Smooth muscle cell (in vitro differentiated cells): ENCODE results near the gene FBXO28. TPM values are rescaled to one million over a fixed set of nuclear protein-coding genes. Genes with fewer than 3 reads are reported as not detected.

Source experiments
- DNase-seq: peaks from one replicate; lab custom pipeline; 2025; ENCODE audit not compliant: unreplicated experiment; lab: John Stamatoyannopoulos, UW
- H2AFZ ChIP-seq: fragments of 200-600 bp; sonication (generic); 2 replicates; pipeline ENCODE4 v1.6.0; 2016; ENCODE audit warnings: antibody characterized with exemption, low read depth, mild to moderate bottlenecking
- H3F3A ChIP-seq: fragments of 200-600 bp; sonication (generic); 2 replicates; pipeline ENCODE4 v1.6.0; 2017; ENCODE audit warnings: antibody characterized with exemption, low read depth
- H3K27ac ChIP-seq: fragments of 200-600 bp; sonication (generic); 2 replicates; pipeline ENCODE4 v1.5.1; 2016; ENCODE audit warnings: low read depth, mild to moderate bottlenecking
- H3K27me3 ChIP-seq: fragments of 200-600 bp; sonication (generic); 2 replicates; pipeline ENCODE4 v1.6.1; 2016; ENCODE audit warnings: low read depth, mild to moderate bottlenecking
- H3K36me3 ChIP-seq: fragments of 200-600 bp; sonication (generic); 2 replicates; pipeline ENCODE4 v1.5.1; 2016; ENCODE audit warnings: low read depth
- H3K4me1 ChIP-seq: fragments of 200-600 bp; sonication (generic); 2 replicates; pipeline ENCODE4 v1.5.1; 2016; ENCODE audit warnings: low read depth
- H3K4me2 ChIP-seq: fragments of 200-600 bp; sonication (generic); 2 replicates; pipeline ENCODE4 v1.6.0; 2016; ENCODE audit warnings: mild to moderate bottlenecking
- H3K4me3 ChIP-seq: fragments of 200-600 bp; sonication (generic); 2 replicates; pipeline ENCODE4 v1.5.1; 2016; ENCODE audit warnings: mild to moderate bottlenecking
- H3K79me2 ChIP-seq: fragments of 200-600 bp; sonication (generic); 2 replicates; pipeline ENCODE4 v1.6.0; 2016; ENCODE audit warnings: low read depth, mild to moderate bottlenecking
- H3K9ac ChIP-seq: fragments of 200-600 bp; sonication (generic); 2 replicates; pipeline ENCODE4 v1.6.0; 2016; ENCODE audit warnings: low read depth
- H3K9me3 ChIP-seq: fragments of 200-600 bp; sonication (generic); replicated peaks from 2 replicates; pipeline ENCODE4 v1.5.1; 2016; ENCODE audit warnings: low read depth
- H4K20me1 ChIP-seq: fragments of 200-600 bp; sonication (generic); 2 replicates; pipeline ENCODE4 v1.6.0; 2016; ENCODE audit warnings: low read depth
- WGBS: methylation state at CpG from one replicate; pipeline ENCODE4 v1.1.7; 2016; ENCODE audit warnings: low lambda C conversion rate; 5-methylcytosine and 5-hydroxymethylcytosine counted together
- polyA plus RNA-seq: library from polyadenylated mRNA; unstranded; fragments of >200 nt; fragmentation: Nextera tagmentation; extraction: Ambion mirVana; gene quantifications from 2 replicates; pipeline ENCODE4 v1.2.1, GENCODE V29; 2016
- total RNA-seq: library from RNA; depleted of rRNA; stranded (reverse); fragments of >200 nt; gene quantifications from 2 replicates; pipeline ENCODE4 v1.2.3, GENCODE V29; 2014
- TF ChIP-seq, protein P1 (sequence below): fragments of 200-600 bp; sonication (generic); IDR thresholded peaks from 2 replicates; pipeline ENCODE4 v1.5.1; 2017; ENCODE audit warnings: borderline replicate concordance, mild to moderate bottlenecking, antibody characterized with exemption; ENCODE audit not compliant: insufficient read depth, poor library complexity, severe bottlenecking

FBXO28 gene
- total and polyA plus RNA-seq, 2 experiments from 2014 or later, result 9.6 to 37.0 TPM

DNA sequence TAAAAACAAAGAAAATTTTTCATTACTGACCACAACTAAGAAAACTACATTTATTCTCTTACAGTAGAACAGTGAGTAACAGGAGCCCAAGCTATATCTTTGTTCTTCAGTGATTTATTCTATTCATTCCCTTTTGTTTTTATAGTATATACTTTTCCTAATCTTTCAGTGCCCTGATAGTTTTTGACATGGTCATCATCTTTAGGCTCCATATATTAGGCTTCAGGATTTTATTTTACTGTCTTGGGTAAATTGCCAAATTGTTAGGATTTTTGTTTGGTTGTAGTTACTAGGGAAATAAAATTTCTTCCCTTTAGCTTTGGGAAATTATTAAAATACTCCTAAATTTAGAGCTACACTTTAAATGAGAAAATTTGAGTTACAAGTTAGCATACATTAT is 10.3 kb downstream of the FBXO28 start:
- Histone ChIP-seq H3K27ac (no peak overlapping the region), H3K36me3 (no peaks in the 10 kb centered on the region), H3K4me2 (no peak overlapping the region), H2AFZ (no peak overlapping the region), H3F3A (no peaks in the 10 kb centered on the region), H4K20me1 (peaks cover 90% of the 10 kb centered on the region), H3K79me2 (peaks cover 93% of the 10 kb centered on the region), H3K4me3 (no peak overlapping the region), H3K9me3 (no peaks in the 10 kb centered on the region), H3K4me1 (no peaks in the 10 kb centered on the region), H3K27me3 (no peaks in the 10 kb centered on the region), H3K9ac (no peak overlapping the region)
- DNase-seq, result no peak
- TF ChIP-seq, protein P1, sequence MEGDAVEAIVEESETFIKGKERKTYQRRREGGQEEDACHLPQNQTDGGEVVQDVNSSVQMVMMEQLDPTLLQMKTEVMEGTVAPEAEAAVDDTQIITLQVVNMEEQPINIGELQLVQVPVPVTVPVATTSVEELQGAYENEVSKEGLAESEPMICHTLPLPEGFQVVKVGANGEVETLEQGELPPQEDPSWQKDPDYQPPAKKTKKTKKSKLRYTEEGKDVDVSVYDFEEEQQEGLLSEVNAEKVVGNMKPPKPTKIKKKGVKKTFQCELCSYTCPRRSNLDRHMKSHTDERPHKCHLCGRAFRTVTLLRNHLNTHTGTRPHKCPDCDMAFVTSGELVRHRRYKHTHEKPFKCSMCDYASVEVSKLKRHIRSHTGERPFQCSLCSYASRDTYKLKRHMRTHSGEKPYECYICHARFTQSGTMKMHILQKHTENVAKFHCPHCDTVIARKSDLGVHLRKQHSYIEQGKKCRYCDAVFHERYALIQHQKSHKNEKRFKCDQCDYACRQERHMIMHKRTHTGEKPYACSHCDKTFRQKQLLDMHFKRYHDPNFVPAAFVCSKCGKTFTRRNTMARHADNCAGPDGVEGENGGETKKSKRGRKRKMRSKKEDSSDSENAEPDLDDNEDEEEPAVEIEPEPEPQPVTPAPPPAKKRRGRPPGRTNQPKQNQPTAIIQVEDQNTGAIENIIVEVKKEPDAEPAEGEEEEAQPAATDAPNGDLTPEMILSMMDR, result no peak

DNA sequence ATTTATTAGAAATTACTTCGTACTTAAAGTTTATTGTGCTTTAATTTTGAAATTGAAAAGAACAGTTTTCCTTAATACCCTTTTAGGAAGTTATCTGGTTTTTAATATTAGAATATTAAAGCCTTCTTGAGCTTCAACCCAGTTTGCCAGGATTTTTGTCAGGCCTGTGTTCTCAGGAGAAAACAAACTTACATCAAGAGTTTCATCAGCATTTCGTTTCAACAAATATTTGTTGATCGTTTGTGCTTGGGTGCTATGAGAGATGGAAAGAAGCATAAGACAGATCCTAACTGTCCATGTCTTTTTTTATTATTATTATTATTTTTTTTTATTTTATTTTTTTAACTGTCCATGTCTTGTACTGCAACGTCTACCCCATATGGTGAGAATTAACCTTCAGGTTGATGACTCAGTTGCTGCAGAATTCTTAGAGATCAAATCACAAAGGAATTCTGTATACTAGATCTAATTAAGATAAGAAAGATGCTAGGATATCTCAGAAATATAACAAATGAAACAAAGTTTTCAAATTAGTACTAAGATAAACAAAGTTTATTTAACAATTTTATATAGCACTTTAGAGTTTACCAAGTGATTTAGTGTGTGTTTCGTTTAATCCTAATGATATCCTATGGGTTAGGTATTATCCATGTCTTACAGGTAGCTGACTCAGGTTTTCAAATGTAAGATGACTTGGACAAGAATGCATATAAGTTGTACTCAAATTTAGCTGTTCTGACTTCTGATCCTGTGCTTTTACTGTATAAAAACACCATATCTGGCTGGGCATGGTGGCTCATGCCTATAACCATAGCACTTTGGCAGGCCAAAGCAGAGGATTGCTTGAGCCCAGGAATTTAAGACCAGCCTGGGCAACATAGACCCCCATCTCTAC is 14.3 kb downstream of the FBXO28 start:
- Histone ChIP-seq H3K4me2 (no peak overlapping the region), H3K9ac (no peak overlapping the region), H3F3A (no peaks in the 10 kb centered on the region), H3K9me3 (peaks cover 10% of the 10 kb centered on the region), H3K79me2 (peaks cover 60% of the 10 kb centered on the region), H3K27ac (peak overlapping the region; percentile 54), H3K4me1 (no peaks in the 10 kb centered on the region), H3K36me3 (peaks cover 16% of the 10 kb centered on the region), H2AFZ (no peak overlapping the region), H4K20me1 (peaks cover 61% of the 10 kb centered on the region), H3K4me3 (no peak overlapping the region), H3K27me3 (no peaks in the 10 kb centered on the region)
- no peak for DNase-seq
- TF ChIP-seq, protein P1, result no peak
- WGBS, result 89% methylated on average over 5 of the region's 5 CpGs

DNA sequence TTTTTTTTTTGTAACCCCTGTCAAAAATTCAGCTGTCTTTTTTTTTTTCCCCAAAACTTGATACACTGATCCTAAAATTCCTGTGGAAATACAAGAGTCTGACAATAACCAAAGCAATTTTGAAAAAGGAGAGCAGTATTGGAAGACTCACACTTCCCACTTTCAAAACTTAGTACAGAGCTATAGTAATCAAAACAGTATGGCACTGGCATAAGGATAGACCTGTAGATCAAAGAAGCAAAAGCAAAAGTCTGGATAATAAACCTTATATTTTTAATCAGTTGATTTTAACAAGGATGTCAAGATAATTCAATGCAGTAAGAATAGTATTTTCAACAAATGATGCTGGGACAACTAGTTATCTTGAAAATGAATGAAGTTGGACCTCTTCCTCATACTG is 17.3 kb downstream of the FBXO28 start:
- H3K36me3 ChIP-seq, result peaks cover 16% of the 10 kb centered on the region

More for the DNA sequence above, 17.3 kb downstream of the FBXO28 start:
- Histone ChIP-seq H3K27ac (no peak overlapping the region), H3K4me1 (no peaks in the 10 kb centered on the region), H3K9ac (no peak overlapping the region), H3K4me3 (no peak overlapping the region), H2AFZ (no peak overlapping the region), H3K9me3 (peaks cover 10% of the 10 kb centered on the region), H3K79me2 (peaks cover 31% of the 10 kb centered on the region), H3K27me3 (no peaks in the 10 kb centered on the region), H3F3A (no peaks in the 10 kb centered on the region), H4K20me1 (peaks cover 33% of the 10 kb centered on the region), H3K4me2 (no peak overlapping the region)
- TF ChIP-seq, protein P1, result no peak
- no peak for DNase-seq
